ENCODE results near the gene DUOX2. TPM values are rescaled to one million over a fixed set of nuclear protein-coding genes. Genes with fewer than 3 reads are reported as not detected.

DUOX2 gene
- total and polyA plus RNA-seq, 4 donors = 0.06 to 0.08 TPM; not detected in 2

GRCh38 chr15:45131510-45131909 lies 17.5 kb upstream of the DUOX2 start:
- 55% methylated on average over 3 of the region's 3 CpGs for WGBS

DNA sequence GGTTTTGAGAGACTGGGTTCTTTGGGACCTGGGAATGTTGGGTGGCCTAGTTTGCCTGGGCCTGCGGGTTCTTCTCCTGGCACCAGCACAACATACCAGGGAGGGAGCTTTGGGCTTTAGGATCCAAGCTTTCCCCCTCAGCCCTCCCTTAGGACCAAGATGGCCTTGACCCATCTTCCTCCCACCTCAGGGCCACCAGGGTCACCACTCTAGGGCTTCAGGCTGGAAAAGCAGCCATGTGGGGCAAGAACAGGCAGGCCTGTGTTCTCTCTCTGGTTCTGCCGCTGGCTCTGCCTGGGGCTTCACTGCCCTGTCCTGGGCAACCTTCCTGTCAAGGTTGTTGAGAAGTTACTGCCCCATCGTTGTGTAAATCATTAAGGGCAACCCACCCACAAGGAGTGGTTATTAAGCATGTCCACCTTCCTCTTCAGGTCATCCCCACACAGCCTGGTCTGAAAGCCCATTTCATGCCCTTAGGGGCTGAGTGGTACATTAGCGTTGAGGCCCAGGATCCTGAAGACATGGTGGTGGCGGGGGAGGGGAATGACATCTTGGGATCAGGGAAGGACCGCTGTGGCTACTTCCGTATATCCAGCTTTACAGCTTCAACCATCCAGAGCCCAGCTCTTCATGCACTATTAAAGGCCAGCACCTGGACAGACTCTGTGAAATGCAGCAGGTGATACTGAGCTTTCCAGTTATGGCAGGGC lies 16.5 kb upstream of the DUOX2 start:
- H3K9me3 ChIP-seq (ENCODE audit: control insufficient read depth in 4 of 4, low read length in 3 of 4) = no peaks in the 10 kb centered on the region
- TF ChIP-seq HNF4G (IDR thresholded peaks at IDR 0.05) (no peak), EGR1 (IDR thresholded peaks at IDR 0.05; ENCODE audit: low read depth in 2 of 2) (no peak), TAF1 (conservative IDR thresholded peaks at IDR 0.05) (no peak), JUND (IDR thresholded peaks at IDR 0.05) (no peak), RXRA (IDR thresholded peaks at IDR 0.05) (no peak), NR2F2 (IDR thresholded peaks at IDR 0.05) (no peak), RAD21 (IDR thresholded peaks at IDR 0.05) (no peak), FOXA2 (IDR thresholded peaks at IDR 0.05) (no peak)
- TF ChIP-seq, protein P1, sequence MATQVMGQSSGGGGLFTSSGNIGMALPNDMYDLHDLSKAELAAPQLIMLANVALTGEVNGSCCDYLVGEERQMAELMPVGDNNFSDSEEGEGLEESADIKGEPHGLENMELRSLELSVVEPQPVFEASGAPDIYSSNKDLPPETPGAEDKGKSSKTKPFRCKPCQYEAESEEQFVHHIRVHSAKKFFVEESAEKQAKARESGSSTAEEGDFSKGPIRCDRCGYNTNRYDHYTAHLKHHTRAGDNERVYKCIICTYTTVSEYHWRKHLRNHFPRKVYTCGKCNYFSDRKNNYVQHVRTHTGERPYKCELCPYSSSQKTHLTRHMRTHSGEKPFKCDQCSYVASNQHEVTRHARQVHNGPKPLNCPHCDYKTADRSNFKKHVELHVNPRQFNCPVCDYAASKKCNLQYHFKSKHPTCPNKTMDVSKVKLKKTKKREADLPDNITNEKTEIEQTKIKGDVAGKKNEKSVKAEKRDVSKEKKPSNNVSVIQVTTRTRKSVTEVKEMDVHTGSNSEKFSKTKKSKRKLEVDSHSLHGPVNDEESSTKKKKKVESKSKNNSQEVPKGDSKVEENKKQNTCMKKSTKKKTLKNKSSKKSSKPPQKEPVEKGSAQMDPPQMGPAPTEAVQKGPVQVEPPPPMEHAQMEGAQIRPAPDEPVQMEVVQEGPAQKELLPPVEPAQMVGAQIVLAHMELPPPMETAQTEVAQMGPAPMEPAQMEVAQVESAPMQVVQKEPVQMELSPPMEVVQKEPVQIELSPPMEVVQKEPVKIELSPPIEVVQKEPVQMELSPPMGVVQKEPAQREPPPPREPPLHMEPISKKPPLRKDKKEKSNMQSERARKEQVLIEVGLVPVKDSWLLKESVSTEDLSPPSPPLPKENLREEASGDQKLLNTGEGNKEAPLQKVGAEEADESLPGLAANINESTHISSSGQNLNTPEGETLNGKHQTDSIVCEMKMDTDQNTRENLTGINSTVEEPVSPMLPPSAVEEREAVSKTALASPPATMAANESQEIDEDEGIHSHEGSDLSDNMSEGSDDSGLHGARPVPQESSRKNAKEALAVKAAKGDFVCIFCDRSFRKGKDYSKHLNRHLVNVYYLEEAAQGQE (IDR thresholded peaks at IDR 0.05) = no peak
- H3K36me3 ChIP-seq (ENCODE audit: control insufficient read depth in 4 of 4, insufficient read depth in 3 of 4, low read depth in 1 of 4, low read length in 3 of 4) = no peaks in the 10 kb centered on the region
- peaks cover 0 to 6% (median 2%) of the 10 kb centered on the region in 4 donors for H3K4me1 ChIP-seq (ENCODE audit: control insufficient read depth in 4 of 4, insufficient read depth in 4 of 4, low read length in 3 of 4)
- no peak overlapping the region for H3K27ac ChIP-seq (ENCODE audit: low read depth in 1 of 2, low read length in 2 of 2)
- H3K4me3 ChIP-seq (ENCODE audit: low read depth in 1 of 3, low read length in 3 of 3) = no peak overlapping the region
- H3K27me3 ChIP-seq (ENCODE audit: control insufficient read depth in 4 of 4, insufficient read depth in 4 of 4, low read length in 3 of 4) = peaks cover 0 to 12% (median 3%) of the 10 kb centered on the region in 4 donors
- DNase-seq (ENCODE audit: low spot score) = no peak
- 89% methylated on average over 7 of the region's 7 CpGs for WGBS
- no peak overlapping the region for H3K9ac ChIP-seq (ENCODE audit: low read depth in 1 of 2, low read length in 2 of 2)

More at GRCh38 chr15:45131510-45131909, 17.5 kb upstream of the DUOX2 start:
- Histone ChIP-seq H3K4me1 (ENCODE audit: control insufficient read depth in 4 of 4, insufficient read depth in 4 of 4, low read length in 3 of 4) (peaks cover 0 to 6% (median 2%) of the 10 kb centered on the region in 4 donors), H3K9me3 (ENCODE audit: control insufficient read depth in 4 of 4, low read length in 3 of 4) (no peaks in the 10 kb centered on the region), H3K4me3 (ENCODE audit: low read depth in 1 of 3, low read length in 3 of 3) (no peak overlapping the region), H3K9ac (ENCODE audit: low read depth in 1 of 2, low read length in 2 of 2) (no peak overlapping the region), H3K27ac (ENCODE audit: low read depth in 1 of 2, low read length in 2 of 2) (no peak overlapping the region), H3K36me3 (ENCODE audit: control insufficient read depth in 4 of 4, insufficient read depth in 3 of 4, low read depth in 1 of 4, low read length in 3 of 4) (no peaks in the 10 kb centered on the region), H3K27me3 (ENCODE audit: control insufficient read depth in 4 of 4, insufficient read depth in 4 of 4, low read length in 3 of 4) (peaks cover 0 to 12% (median 3%) of the 10 kb centered on the region in 4 donors)
- TF ChIP-seq FOXA2 (IDR thresholded peaks at IDR 0.05) (no peak), ZBTB33 (IDR thresholded peaks at IDR 0.05) (no peak), HNF4A (conservative IDR thresholded peaks at IDR 0.05) (no peak), SP1 (IDR thresholded peaks at IDR 0.05) (no peak), EGR1 (IDR thresholded peaks at IDR 0.05; ENCODE audit: low read depth in 2 of 2) (no peak), GABPA (IDR thresholded peaks at IDR 0.05 in 1 of 2, conservative IDR thresholded peaks at IDR 0.05 in 1 of 2) (no peak), TAF1 (conservative IDR thresholded peaks at IDR 0.05) (no peak), RXRA (IDR thresholded peaks at IDR 0.05) (no peak), JUND (IDR thresholded peaks at IDR 0.05) (no peak), FOXA1 (IDR thresholded peaks at IDR 0.05) (no peak), NR2F2 (IDR thresholded peaks at IDR 0.05) (no peak), RAD21 (IDR thresholded peaks at IDR 0.05) (no peak), HNF4G (IDR thresholded peaks at IDR 0.05) (no peak), YY1 (IDR thresholded peaks at IDR 0.05) (no peak)
- TF ChIP-seq, protein P2, sequence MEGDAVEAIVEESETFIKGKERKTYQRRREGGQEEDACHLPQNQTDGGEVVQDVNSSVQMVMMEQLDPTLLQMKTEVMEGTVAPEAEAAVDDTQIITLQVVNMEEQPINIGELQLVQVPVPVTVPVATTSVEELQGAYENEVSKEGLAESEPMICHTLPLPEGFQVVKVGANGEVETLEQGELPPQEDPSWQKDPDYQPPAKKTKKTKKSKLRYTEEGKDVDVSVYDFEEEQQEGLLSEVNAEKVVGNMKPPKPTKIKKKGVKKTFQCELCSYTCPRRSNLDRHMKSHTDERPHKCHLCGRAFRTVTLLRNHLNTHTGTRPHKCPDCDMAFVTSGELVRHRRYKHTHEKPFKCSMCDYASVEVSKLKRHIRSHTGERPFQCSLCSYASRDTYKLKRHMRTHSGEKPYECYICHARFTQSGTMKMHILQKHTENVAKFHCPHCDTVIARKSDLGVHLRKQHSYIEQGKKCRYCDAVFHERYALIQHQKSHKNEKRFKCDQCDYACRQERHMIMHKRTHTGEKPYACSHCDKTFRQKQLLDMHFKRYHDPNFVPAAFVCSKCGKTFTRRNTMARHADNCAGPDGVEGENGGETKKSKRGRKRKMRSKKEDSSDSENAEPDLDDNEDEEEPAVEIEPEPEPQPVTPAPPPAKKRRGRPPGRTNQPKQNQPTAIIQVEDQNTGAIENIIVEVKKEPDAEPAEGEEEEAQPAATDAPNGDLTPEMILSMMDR (IDR thresholded peaks at IDR 0.05; ENCODE audit: low read depth, low read length, missing input control) = no peak
- TF ChIP-seq, protein P3, sequence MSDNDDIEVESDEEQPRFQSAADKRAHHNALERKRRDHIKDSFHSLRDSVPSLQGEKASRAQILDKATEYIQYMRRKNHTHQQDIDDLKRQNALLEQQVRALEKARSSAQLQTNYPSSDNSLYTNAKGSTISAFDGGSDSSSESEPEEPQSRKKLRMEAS (IDR thresholded peaks at IDR 0.05) = no peak
- no peak for DNase-seq (ENCODE audit: low spot score)
